Glomerular endothelial cell (primary cell): ENCODE measurements around the gene FAAP20. TPM values are rescaled to one million over a fixed set of nuclear protein-coding genes. Genes with fewer than 3 reads are reported as not detected.
A peak's percentile ranks its signal among the peaks of the same experiment; 100 is the strongest.

Experiments
- DNase-seq: peaks from one replicate; pipeline ENCODE4 v3.0.0-alpha.2; 2011; ENCODE audit warnings: low read depth, low spot score; ENCODE audit errors: extremely low read depth
- total RNA-seq: library from RNA; depleted of rRNA; stranded (reverse); fragments of >200 nt; gene quantifications from 2 replicates; pipeline ENCODE4 v1.2.3, GENCODE V29; 2015

Gene FAAP20
- total RNA-seq, 1 donor from 2014 or later, result 56.9 TPM

GRCh38 chr1:2197707-2198165, 3.2 kb upstream of the FAAP20 start:
- DNase-seq, result no peak

GRCh38 chr1:2196901-2197638, 2.5 kb upstream of the FAAP20 start:
- no peak for DNase-seq

GRCh38 chr1:2195785-2196184, 1.2 kb upstream of the FAAP20 start:
- no peak for DNase-seq

DNA sequence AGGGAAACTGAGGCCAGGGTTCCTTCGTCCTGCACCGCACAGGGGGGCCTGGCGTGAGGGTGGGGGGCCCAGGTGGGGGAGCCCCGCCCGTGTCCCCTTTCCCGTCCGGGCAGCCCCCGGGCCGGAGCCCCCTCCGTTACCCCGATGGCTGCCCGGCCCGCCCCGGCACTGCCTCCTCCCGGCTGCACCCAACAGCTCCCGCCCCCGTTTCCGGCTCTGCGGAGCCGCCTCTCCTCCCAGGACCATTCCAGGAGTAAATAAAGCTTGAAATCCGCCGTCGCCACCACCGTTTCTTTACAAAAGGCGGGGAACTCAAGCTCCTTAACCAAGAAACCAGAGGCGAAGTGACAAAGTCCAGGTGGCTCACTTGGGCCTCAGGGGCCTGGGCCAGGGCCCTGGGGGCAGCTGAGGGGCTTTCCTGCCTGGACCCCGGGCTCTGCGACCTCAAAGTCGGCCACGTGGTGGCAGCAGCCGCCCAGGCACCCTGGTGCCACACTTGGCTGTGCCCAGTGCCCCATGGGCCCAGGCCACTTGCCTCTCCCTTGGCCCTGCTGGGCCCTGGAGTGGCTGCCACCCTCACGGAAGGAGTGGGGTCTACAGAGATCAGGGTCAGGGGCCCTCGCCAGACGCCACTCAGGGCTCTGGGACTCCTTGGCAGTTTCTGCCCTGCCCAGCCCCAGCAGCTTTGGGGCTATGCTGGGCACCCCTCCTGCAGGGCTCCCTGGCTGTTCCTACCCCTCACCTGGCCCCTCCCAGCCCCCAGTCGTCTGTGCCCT, 514 bp upstream of the FAAP20 start:
- no peak for DNase-seq

GRCh38 chr1:2193514-2194281, 874 bp downstream of the FAAP20 start:
- no peak for DNase-seq

GRCh38 chr1:2192031-2192995, 2.3 kb downstream of the FAAP20 start:
- no peak for DNase-seq

DNA sequence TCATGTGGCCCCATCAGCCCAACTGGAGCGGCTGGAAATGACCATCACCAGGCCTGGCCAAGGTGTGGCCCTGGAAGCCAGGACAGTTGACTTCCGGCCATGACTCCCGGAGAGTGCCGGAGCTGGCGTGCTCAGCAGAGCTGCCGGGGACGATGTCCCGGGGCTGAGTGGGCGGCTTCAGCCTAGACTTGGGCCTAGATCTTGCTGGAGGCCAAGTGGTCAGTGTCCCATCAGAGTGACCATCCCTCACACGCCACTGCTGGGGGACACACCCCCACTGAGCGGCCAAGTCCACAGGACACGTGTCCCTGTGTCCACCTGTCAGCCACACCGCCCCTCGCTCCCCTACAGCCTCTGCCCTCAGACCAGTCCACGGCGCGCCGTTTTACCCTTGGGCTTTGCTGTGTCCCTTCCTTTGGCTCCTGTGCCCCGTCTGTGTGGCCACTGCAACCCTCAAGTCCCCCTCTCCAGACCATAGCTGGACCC, 4.0 kb downstream of the FAAP20 start:
- no peak for DNase-seq

DNA sequence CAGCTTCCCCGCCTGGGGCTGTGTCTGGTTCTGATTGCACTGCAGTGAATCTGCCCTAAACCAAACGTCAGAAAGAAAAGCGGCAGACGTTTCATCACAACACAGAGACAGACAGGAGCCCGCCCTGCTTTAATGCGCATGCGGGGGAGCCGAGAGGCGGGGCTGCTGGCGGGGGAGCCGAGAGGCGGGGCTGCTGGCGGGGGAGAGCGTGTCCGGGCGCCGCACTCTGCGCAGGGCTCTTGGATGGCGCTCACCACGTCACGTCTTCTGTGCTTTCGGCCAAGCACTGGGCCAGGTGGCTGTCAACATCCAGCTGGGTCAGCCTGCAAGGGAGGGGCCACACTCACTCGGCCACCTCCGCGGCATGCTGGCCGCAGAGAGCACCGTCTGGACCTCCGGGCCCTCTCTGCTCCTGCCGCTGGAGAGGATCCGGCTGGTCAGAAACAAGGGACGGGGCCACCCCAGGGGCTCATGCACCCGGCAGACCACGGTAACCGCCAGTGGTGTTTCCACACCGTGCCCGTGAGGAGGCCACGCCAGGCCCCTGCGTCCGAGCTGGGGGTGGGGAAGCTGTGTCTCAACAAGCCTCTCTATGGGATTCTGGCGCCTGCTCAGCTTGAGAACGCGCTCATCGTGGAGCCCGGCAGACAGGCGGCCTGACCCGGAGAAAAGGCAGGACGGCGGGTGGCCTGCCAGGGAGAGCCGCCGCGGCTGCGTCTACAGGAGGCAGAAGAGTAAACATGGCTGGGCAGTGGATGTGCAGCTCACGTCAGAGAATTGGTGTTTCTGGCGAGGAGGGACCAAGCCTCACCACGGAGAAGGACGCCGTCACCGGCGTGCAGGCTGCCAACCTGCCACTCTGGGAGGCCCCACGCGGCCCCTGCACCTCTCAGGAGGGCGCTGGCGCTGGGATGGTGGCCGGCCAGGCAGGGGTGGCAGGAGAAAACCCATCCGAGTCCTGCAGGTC, 4.8 kb downstream of the FAAP20 start:
- peak; percentile 57 for DNase-seq

DNA sequence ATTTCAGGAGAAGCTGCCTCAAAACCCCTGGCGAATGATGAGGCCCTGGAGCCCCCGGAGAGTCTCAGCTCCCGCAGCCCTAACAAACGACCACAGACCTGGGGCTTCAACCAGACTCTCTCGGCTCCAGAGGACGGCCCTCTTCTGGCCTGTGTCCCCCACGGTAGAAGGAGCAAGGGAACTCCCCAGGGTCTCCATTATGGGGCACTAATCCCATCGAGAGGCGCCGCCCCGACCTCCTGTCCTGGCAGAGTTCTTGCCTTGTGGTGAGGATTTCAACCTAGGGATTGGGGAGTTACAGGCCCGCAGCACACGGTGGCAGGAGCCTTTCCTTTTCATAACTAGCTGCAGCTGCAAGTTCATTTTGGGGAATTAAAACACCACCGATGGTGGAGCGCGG, 6.2 kb downstream of the FAAP20 start:
- no peak for DNase-seq

- no peak for DNase-seq
These were observed 7.0 kb downstream of the FAAP20 start for GRCh38 chr1:2187619-2188018.

GRCh38 chr1:2186901-2187300, 7.7 kb downstream of the FAAP20 start:
- no peak for DNase-seq

DNA sequence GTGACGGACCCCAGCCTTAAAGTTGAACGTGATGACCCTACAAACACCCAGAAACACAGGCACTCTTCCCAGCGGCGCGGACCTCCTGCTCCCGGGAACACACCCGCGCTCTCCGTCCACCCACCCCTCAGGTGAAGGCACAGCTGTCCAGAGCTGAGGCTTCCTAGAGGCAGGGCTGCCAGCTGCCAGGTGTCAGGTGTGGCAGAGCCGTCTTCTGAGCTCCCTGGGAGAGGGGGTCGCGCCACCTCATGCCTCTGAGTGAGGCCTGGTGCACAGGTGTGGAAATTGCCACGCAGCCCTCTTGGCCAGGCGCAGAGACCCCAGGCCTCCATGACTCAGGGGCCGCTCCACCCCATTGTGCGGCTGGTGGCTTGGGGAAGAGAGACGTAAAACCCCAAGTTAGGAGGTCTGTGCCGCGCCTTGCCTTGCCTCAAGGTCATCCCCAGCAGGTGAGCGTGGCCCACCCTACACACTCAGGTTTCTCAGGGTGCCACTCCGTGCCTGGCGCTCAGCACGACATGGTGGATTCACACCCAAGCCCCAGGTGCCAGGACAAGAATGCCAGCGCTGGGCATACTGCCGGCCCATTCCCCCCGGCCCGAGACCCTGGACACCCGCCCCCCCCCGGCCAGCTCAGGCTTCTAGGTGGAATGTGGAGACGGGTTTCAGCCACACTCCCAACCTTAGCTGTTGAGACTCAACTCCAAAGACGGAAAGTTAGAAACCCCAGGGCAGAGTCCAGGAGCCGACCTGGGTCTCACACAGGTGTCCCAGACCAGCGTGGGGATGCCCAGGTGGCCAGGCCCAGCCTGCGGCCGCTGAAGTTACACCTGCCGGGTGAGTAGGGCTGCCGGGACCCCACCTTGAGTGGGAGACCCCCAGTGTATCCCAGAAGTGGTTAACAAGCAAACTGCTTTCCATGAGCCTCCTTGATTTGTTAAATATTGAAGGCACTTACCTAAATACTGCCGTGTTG, 8.4 kb downstream of the FAAP20 start:
- DNase-seq, result no peak

DNA sequence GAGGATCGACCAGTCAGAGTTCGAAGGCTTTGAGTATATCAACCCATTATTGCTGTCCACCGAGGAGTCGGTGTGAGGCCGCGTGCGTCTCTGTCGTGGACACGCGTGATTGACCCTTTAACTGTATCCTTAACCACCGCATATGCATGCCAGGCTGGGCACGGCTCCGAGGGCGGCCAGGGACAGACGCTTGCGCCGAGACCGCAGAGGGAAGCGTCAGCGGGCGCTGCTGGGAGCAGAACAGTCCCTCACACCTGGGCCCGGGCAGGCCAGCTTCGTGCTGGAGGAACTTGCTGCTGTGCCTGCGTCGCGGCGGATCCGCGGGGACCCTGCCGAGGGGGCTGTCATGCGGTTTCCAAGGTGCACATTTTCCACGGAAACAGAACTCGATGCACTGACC, 9.6 kb downstream of the FAAP20 start:
- DNase-seq, result no peak

- DNase-seq, result no peak
These were observed 10.0 kb downstream of the FAAP20 start for GRCh38 chr1:2184531-2184930.

DNA sequence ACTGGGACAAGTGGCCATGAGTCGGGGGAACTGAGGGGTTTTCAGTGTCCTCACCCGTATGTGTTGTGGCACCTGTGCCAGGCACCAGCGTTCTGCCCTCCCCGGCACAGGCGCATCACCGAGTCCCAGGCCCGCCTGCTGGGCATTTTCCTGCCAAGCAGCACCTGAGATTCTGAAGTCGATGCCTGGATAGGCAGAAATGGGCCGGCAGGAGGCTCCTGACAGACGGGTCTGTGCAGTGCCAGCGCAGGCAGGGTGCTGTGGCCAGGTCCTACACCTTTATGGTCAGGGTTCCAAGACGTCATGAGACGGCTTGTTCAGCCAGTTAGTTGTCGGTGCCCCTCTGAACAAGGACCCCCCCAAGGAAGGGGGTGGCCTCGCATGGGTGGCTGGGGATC, 10.6 kb downstream of the FAAP20 start:
- no peak for DNase-seq

DNA sequence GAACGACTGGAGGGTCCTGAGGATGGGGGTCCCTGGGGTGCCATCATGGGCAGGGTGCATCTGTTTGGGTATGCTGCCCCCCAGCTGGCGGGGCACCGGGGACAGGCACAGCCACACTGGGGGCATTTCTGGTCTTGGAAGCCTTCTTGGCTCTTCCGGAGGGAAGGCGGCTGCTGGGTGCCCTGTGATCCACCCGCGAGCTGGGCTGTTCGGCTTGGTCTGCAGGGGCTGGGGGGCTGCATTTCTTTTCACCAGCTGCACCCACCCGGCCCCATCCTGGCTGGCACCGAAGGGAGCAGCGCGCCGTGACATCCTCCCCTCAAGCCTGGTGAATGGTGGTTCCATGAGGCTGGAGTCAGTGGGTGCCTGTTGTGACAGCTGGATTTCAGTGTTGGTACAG, 12.2 kb downstream of the FAAP20 start:
- no peak for DNase-seq

DNA sequence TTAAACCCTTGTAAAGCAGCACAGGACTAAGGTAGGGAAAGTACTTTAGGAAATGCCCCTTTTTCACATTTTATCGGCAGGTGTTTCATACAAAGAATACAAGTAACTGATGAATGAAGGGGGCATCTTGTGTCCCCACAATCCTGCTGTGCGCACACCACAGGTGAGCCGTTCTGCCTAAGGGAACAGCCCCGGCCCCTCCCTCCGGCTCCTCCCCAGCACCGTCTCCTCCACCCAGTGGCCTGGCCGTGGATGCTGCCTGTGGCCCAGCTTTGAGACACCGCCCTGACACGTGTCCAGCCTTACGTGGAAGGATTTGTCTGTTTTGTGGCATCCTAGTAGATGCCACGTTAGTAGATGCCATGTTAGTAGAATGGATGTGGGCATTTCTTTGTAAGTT, 12.8 kb downstream of the FAAP20 start:
- no peak for DNase-seq

GRCh38 chr1:2181271-2181670, 13.3 kb downstream of the FAAP20 start:
- no peak for DNase-seq
